ENCODE data around the gene FUT2. TPM values are rescaled to one million over a fixed set of nuclear protein-coding genes. Genes with fewer than 3 reads are reported as not detected.

The FUT2 gene
- total and polyA plus RNA-seq, 2 of the 13 experiments (the other 11 are each of a cell fraction or from before 2014, with no cell fraction given), result 0.07 TPM; not detected in 1

GRCh38 chr19:48674921-48675824 lies 20.6 kb upstream of the FUT2 start (continued):
- TF ChIP-seq ZNF101 (CRISPR knock-in tag; IDR thresholded peaks at IDR 0.05; ENCODE audit: borderline replicate concordance, low read depth), result no peak
- TF ChIP-seq ZFY (CRISPR knock-in tag; IDR thresholded peaks at IDR 0.05), result peak; percentile 35; the same call in 1 of the 2 replicates
- TF ChIP-seq ZMYM4 (CRISPR knock-in tag; IDR thresholded peaks at IDR 0.05), result 0 out of 2 replicates have a peak, but pooled peaks have one; percentile 24
- TF ChIP-seq SNAPC4 (CRISPR knock-in tag; IDR thresholded peaks at IDR 0.05), result no peak
- TF ChIP-seq DNMT1 (CRISPR knock-in tag; IDR thresholded peaks at IDR 0.05), result no peak
- no peak for TF ChIP-seq NR2F1 (CRISPR knock-in tag; IDR thresholded peaks at IDR 0.05)
- TF ChIP-seq ZBTB34 (CRISPR knock-in tag; IDR thresholded peaks at IDR 0.05), result no peak
- TF ChIP-seq KDM2A (CRISPR knock-in tag; IDR thresholded peaks at IDR 0.05; ENCODE audit: borderline replicate concordance, low read depth), result peak; percentile 84; the same call in 1 of the 2 replicates
- TF ChIP-seq SYNCRIP (IDR thresholded peaks at IDR 0.05; ENCODE audit: insufficient read depth, low read depth, low read length), result no peak
- TF ChIP-seq HOXD1 (CRISPR knock-in tag; IDR thresholded peaks at IDR 0.05), result no peak
- TF ChIP-seq ZNF546 (CRISPR knock-in tag; conservative IDR thresholded peaks at IDR 0.05), result no peak
- peak; percentile 75 for TF ChIP-seq THAP11 (CRISPR knock-in tag; IDR thresholded peaks at IDR 0.05)
- TF ChIP-seq, protein P1, sequence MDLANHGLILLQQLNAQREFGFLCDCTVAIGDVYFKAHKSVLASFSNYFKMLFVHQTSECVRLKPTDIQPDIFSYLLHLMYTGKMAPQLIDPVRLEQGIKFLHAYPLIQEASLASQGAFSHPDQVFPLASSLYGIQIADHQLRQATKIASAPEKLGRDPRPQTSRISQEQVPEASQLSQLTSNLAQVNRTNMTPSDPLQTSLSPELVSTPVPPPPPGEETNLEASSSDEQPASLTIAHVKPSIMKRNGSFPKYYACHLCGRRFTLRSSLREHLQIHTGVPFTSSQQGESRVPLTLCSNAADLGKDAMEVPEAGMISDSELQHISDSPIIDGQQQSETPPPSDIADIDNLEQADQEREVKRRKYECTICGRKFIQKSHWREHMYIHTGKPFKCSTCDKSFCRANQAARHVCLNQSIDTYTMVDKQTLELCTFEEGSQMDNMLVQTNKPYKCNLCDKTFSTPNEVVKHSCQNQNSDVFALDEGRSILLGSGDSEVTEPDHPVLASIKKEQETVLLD (CRISPR knock-in tag; IDR thresholded peaks at IDR 0.05; ENCODE audit: low read depth), result no peak
- TF ChIP-seq NCOR1 (IDR thresholded peaks at IDR 0.05; ENCODE audit: borderline replicate concordance, low read length), result no peak
- TF ChIP-seq SMC3 (IDR thresholded peaks at IDR 0.05; ENCODE audit: low read length), result peak; percentile 87
- no peak for TF ChIP-seq TMF1 (CRISPR knock-in tag; IDR thresholded peaks at IDR 0.05; ENCODE audit: low read depth)
- TF ChIP-seq ZNF224 (CRISPR knock-in tag; IDR thresholded peaks at IDR 0.05), result no peak
- TF ChIP-seq CENPX (CRISPR knock-in tag; IDR thresholded peaks at IDR 0.05), result no peak
